Adrenal gland (tissue), 5 donors: ENCODE results near the gene CDKN2D.

Experiments used
- POLR2A ChIP-seq, 2 donors: fragments of 450-650 bp; IDR thresholded peaks; one replicate each; pipeline ENCODE4 v1.6.1; 2017; ENCODE audit warnings: antibody characterized with exemption in 2 of 2, mild to moderate bottlenecking in 2 of 2, moderate library complexity in 1 of 2
- TF ChIP-seq, protein P1 (sequence below), 6 experiments: fragments of 450-650 bp in 4 of 6; fragments of 200-600 bp in 2 of 6; sonication (generic) in 1 of 6; IDR thresholded peaks; 1 replicate in 5 of 6; 2 replicates in 1 of 6; pipeline versions ENCODE4 v1.5.1 to v1.8.0; 2016 to 2021; ENCODE audit warnings: antibody characterized with exemption in 6 of 6, mild to moderate bottlenecking in 2 of 6, moderate library complexity in 1 of 6
- donor health status: DM: no; HTN: no; CAD: no.

DNA sequence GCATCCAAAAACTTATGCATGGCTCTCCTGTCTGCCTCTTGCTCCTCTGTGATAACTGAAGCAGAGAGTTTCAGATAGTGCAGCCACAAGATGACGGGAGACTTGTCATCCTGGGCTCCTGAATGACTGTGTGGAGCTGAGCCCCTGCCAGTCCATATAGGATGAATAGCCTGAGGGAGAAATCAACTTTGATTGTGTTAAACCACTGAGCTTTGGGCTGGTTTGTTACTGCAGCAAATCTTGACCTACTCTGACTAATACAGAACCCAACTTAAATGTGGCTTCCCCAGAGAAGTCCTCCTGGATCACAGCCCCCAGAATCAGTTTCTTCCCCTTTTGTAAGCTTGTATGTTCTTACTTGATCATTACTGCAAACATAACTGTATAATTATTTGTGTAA lies 36.3 kb downstream of the CDKN2D start:
- no peak for TF ChIP-seq POLR2A (IDR thresholded peaks at IDR 0.05)
- TF ChIP-seq, protein P1, sequence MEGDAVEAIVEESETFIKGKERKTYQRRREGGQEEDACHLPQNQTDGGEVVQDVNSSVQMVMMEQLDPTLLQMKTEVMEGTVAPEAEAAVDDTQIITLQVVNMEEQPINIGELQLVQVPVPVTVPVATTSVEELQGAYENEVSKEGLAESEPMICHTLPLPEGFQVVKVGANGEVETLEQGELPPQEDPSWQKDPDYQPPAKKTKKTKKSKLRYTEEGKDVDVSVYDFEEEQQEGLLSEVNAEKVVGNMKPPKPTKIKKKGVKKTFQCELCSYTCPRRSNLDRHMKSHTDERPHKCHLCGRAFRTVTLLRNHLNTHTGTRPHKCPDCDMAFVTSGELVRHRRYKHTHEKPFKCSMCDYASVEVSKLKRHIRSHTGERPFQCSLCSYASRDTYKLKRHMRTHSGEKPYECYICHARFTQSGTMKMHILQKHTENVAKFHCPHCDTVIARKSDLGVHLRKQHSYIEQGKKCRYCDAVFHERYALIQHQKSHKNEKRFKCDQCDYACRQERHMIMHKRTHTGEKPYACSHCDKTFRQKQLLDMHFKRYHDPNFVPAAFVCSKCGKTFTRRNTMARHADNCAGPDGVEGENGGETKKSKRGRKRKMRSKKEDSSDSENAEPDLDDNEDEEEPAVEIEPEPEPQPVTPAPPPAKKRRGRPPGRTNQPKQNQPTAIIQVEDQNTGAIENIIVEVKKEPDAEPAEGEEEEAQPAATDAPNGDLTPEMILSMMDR (IDR thresholded peaks at IDR 0.05) = no peak
